ENCODE data around the gene RNF112. TPM values are rescaled to one million over a fixed set of nuclear protein-coding genes. Genes with fewer than 3 reads are reported as not detected.

RNF112 gene
- total RNA-seq, 2 experiments from 2014 or later, result 0.47 TPM; not detected in 1

GRCh38 chr17:19401321-19402010 lies 9.6 kb upstream of the RNF112 start:
- no peak for TF ChIP-seq EZH2phosphoT487 (IDR thresholded peaks at IDR 0.05; ENCODE audit: borderline replicate concordance, low read depth, low read length)
- no peak for TF ChIP-seq CTCF (conservative IDR thresholded peaks at IDR 0.05; ENCODE audit: low read length)
- no TSS peak for BruUV-seq (replicated peaks)
- DNase-seq (ENCODE audit: low spot score), result no peak
- Histone ChIP-seq H4K20me1 (ENCODE audit: insufficient read depth, low read length) (no peaks in the 10 kb centered on the region), H2AFZ (ENCODE audit: low read length) (no peak overlapping the region), H3K4me3 (ENCODE audit: low read depth, low read length, poor library complexity, severe bottlenecking) (no peak overlapping the region), H3K36me3 (ENCODE audit: insufficient read depth, low read length) (no peaks in the 10 kb centered on the region), H3K79me2 (ENCODE audit: insufficient read depth, low read depth, low read length) (no peaks in the 10 kb centered on the region), H3K9me2 (ENCODE audit: insufficient read depth, low read length) (no peaks in the 10 kb centered on the region), H3K4me1 (ENCODE audit: insufficient read depth, low read length, poor library complexity, severe bottlenecking) (peaks cover 13% of the 10 kb centered on the region), H3K9me3 (ENCODE audit: low read length) (no peaks in the 10 kb centered on the region), H3K27ac (ENCODE audit: low read depth, low read length, poor library complexity, severe bottlenecking) (no peak overlapping the region), H3K4me2 (ENCODE audit: low read length) (no peak overlapping the region)
- intact Hi-C loops (cut with micrococcal nuclease; ENCODE audit: unreplicated experiment), result no loop called here
- ChIA-PET POLR2A (interaction anchor here (1.2 kb wide), 1 partner anchor 10 kb away, joined by 4 read pairs; the partner anchor contains the start of gene RNF112), CTCF (ENCODE audit: unreplicated experiment) (no interaction called here)

- H3K4me1 ChIP-seq (ENCODE audit: insufficient read depth, low read length, poor library complexity, severe bottlenecking), result peaks cover 13% of the 10 kb centered on the region
- no peaks in the 10 kb centered on the region for H3K9me2 ChIP-seq (ENCODE audit: insufficient read depth, low read length)
- no peak for TF ChIP-seq CTCF (conservative IDR thresholded peaks at IDR 0.05; ENCODE audit: low read length)
- TF ChIP-seq EZH2phosphoT487 (IDR thresholded peaks at IDR 0.05; ENCODE audit: borderline replicate concordance, low read depth, low read length), result no peak
- ChIA-PET CTCF (ENCODE audit: unreplicated experiment) (no interaction called here), POLR2A (interaction anchor here (1.2 kb wide), 1 partner anchor 9 kb away, joined by 4 read pairs; the partner anchor contains the start of gene RNF112)
- no peaks in the 10 kb centered on the region for H3K9me3 ChIP-seq (ENCODE audit: low read length)
- no peak overlapping the region for H3K27ac ChIP-seq (ENCODE audit: low read depth, low read length, poor library complexity, severe bottlenecking)
- H4K20me1 ChIP-seq (ENCODE audit: insufficient read depth, low read length), result no peaks in the 10 kb centered on the region
- DNase-seq (ENCODE audit: low spot score), result no peak
- H3K79me2 ChIP-seq (ENCODE audit: insufficient read depth, low read depth, low read length), result no peaks in the 10 kb centered on the region
- no peak overlapping the region for H3K4me2 ChIP-seq (ENCODE audit: low read length)
- H3K36me3 ChIP-seq (ENCODE audit: insufficient read depth, low read length), result no peaks in the 10 kb centered on the region
- intact Hi-C loops (cut with micrococcal nuclease; ENCODE audit: unreplicated experiment), result no loop called here
- no peak overlapping the region for H3K4me3 ChIP-seq (ENCODE audit: low read depth, low read length, poor library complexity, severe bottlenecking)
- no peak overlapping the region for H2AFZ ChIP-seq (ENCODE audit: low read length)
- no TSS peak for BruUV-seq (replicated peaks)
These were observed 8.9 kb upstream of the RNF112 start for GRCh38 chr17:19402171-19402570.

- H3K36me3 ChIP-seq (ENCODE audit: insufficient read depth, low read length), result no peaks in the 10 kb centered on the region
- H3K4me2 ChIP-seq (ENCODE audit: low read length), result no peak overlapping the region
- no peaks in the 10 kb centered on the region for H3K9me3 ChIP-seq (ENCODE audit: low read length)
- no peak for DNase-seq (ENCODE audit: low spot score)
- H4K20me1 ChIP-seq (ENCODE audit: insufficient read depth, low read length), result no peaks in the 10 kb centered on the region
- intact Hi-C loops (cut with micrococcal nuclease; ENCODE audit: unreplicated experiment), result no loop called here
- peaks cover 7% of the 10 kb centered on the region for H3K4me1 ChIP-seq (ENCODE audit: insufficient read depth, low read length, poor library complexity, severe bottlenecking)
- BruUV-seq (replicated peaks), result no TSS peak
- ChIA-PET POLR2A (no interaction called here), CTCF (ENCODE audit: unreplicated experiment) (no interaction called here)
- H3K9me2 ChIP-seq (ENCODE audit: insufficient read depth, low read length), result no peaks in the 10 kb centered on the region
- H3K4me3 ChIP-seq (ENCODE audit: low read depth, low read length, poor library complexity, severe bottlenecking), result no peak overlapping the region
- H3K79me2 ChIP-seq (ENCODE audit: insufficient read depth, low read depth, low read length), result no peaks in the 10 kb centered on the region
- TF ChIP-seq EZH2phosphoT487 (IDR thresholded peaks at IDR 0.05; ENCODE audit: borderline replicate concordance, low read depth, low read length) (no peak), CTCF (conservative IDR thresholded peaks at IDR 0.05; ENCODE audit: low read length) (no peak)
- H2AFZ ChIP-seq (ENCODE audit: low read length), result no peak overlapping the region
- no peak overlapping the region for H3K27ac ChIP-seq (ENCODE audit: low read depth, low read length, poor library complexity, severe bottlenecking)
These were observed 8.0 kb upstream of the RNF112 start for GRCh38 chr17:19403021-19403420.

All from OCI-LY7 (cell line).